Mesenchymal stem cell (in vitro differentiated cells and primary cell): ENCODE results near the gene APLN.

Experiments
- DNase-seq: peaks from one replicate; pipeline ENCODE4 v3.0.0-alpha.2; 2013
- H2AFZ ChIP-seq: one replicate; pipeline ENCODE4 v1.6.1; 2013; ENCODE audit warnings: low read depth, mild to moderate bottlenecking, control low read depth, inconsistent platforms, low read length, moderate library complexity
- H2AK5ac ChIP-seq: 2 replicates; pipeline ENCODE4 v1.6.1; 2013; ENCODE audit warnings: low read length, moderate library complexity, mild to moderate bottlenecking, inconsistent platforms; ENCODE audit not compliant: severe bottlenecking
- H2BK120ac ChIP-seq: one replicate; pipeline ENCODE4 v1.6.1; 2013; ENCODE audit warnings: low read depth, mild to moderate bottlenecking, inconsistent platforms, low read length, moderate library complexity
- H2BK12ac ChIP-seq, 2 experiments: one replicate each; pipeline ENCODE4 v1.6.1; 2013; ENCODE audit warnings: inconsistent platforms in 2 of 2, low read length in 2 of 2, mild to moderate bottlenecking in 2 of 2, moderate library complexity in 2 of 2, control low read depth in 1 of 2
- H2BK15ac ChIP-seq: one replicate; pipeline ENCODE4 v1.6.1; 2013; ENCODE audit warnings: mild to moderate bottlenecking, low read depth, inconsistent platforms; ENCODE audit not compliant: poor library complexity, severe bottlenecking
- H2BK5ac ChIP-seq: 2 replicates; pipeline ENCODE4 v1.6.1; 2013; ENCODE audit warnings: low read depth, mild to moderate bottlenecking, low read length, control low read depth, inconsistent platforms; ENCODE audit not compliant: poor library complexity, severe bottlenecking
- H3K14ac ChIP-seq, 2 experiments: one replicate each; pipeline ENCODE4 v1.6.1; 2013; ENCODE audit warnings: inconsistent platforms in 2 of 2, low read length in 2 of 2, control low read depth in 1 of 2, mild to moderate bottlenecking in 1 of 2, moderate library complexity in 1 of 2
- H3K18ac ChIP-seq, 2 experiments: one replicate each; pipeline ENCODE4 v1.6.1; 2013; ENCODE audit warnings: inconsistent platforms in 2 of 2, low read length in 2 of 2, control low read depth in 1 of 2, low read depth in 1 of 2, mild to moderate bottlenecking in 1 of 2
- H3K23ac ChIP-seq, 2 experiments: one replicate each; pipeline ENCODE4 v1.6.1; 2013; ENCODE audit warnings: inconsistent platforms in 2 of 2, low read length in 2 of 2, mild to moderate bottlenecking in 2 of 2, moderate library complexity in 2 of 2, control low read depth in 1 of 2
- H3K27ac ChIP-seq: 2 replicates; pipeline ENCODE4 v1.5.1; 2013; ENCODE audit warnings: mild to moderate bottlenecking, moderate library complexity, low read length, control low read depth, inconsistent platforms; ENCODE audit not compliant: poor library complexity, severe bottlenecking
- H3K27me3 ChIP-seq, 2 experiments: 2 replicates each; pipeline versions ENCODE4 v1.6.1 to v1.7.0; 2013; ENCODE audit warnings: low read length in 2 of 2, mild to moderate bottlenecking in 2 of 2, moderate library complexity in 2 of 2, control low read depth in 1 of 2, inconsistent platforms in 1 of 2; ENCODE audit not compliant: control insufficient read depth in 1 of 2, insufficient read depth in 1 of 2
- H3K36me3 ChIP-seq, 2 experiments: 2 replicates each; pipeline versions ENCODE4 v1.6.1 to v1.7.0; 2013; ENCODE audit warnings: low read length in 2 of 2, control low read depth in 1 of 2, inconsistent platforms in 1 of 2, low read depth in 1 of 2, mild to moderate bottlenecking in 1 of 2; ENCODE audit not compliant: insufficient read depth in 2 of 2, control insufficient read depth in 1 of 2
- H3K4ac ChIP-seq, 2 experiments: one replicate each; pipeline ENCODE4 v1.6.1; 2013; ENCODE audit warnings: inconsistent platforms in 2 of 2, low read length in 2 of 2, mild to moderate bottlenecking in 2 of 2, moderate library complexity in 2 of 2, control low read depth in 1 of 2, low read depth in 1 of 2
- H3K4me1 ChIP-seq: 2 replicates; pipeline ENCODE4 v1.6.1; 2013; ENCODE audit warnings: low read depth, low read length, control low read depth; ENCODE audit not compliant: control insufficient read depth, insufficient read depth
- H3K4me2 ChIP-seq: 2 replicates; pipeline ENCODE4 v1.6.1; 2013; ENCODE audit warnings: low read length, mild to moderate bottlenecking, inconsistent platforms; ENCODE audit not compliant: poor library complexity, severe bottlenecking
- H3K4me3 ChIP-seq, 2 experiments: 2 replicates each; pipeline versions ENCODE4 v1.5.1 to v1.7.0; 2013; ENCODE audit warnings: low read length in 2 of 2, mild to moderate bottlenecking in 2 of 2, control low read depth in 1 of 2, low read depth in 1 of 2; ENCODE audit not compliant: insufficient read depth in 1 of 2
- H3K79me1 ChIP-seq: replicated peaks from 2 replicates; pipeline ENCODE4 v1.6.1; 2013; ENCODE audit warnings: mild to moderate bottlenecking, control low read depth, low read length, inconsistent platforms; ENCODE audit not compliant: poor library complexity, severe bottlenecking
- H3K9ac ChIP-seq: 2 replicates; pipeline ENCODE4 v1.7.0; 2013; ENCODE audit warnings: mild to moderate bottlenecking, low read length, moderate library complexity
- H3K9me3 ChIP-seq: 2 replicates; pipeline ENCODE4 v1.7.0; 2013; ENCODE audit warnings: mild to moderate bottlenecking, low read length; ENCODE audit not compliant: control insufficient read depth
- H4K8ac ChIP-seq: one replicate; pipeline ENCODE4 v1.6.1; 2013; ENCODE audit warnings: inconsistent platforms, mild to moderate bottlenecking, low read length, moderate library complexity
- H4K91ac ChIP-seq: one replicate; pipeline ENCODE4 v1.6.1; 2013; ENCODE audit warnings: mild to moderate bottlenecking, low read length, inconsistent platforms
- whole genome bisulfite sequencing: methylation state at CpG from one replicate; pipeline ENCODE4 v1.1.7; 2013; ENCODE audit warnings: mixed read lengths; 5-methylcytosine and 5-hydroxymethylcytosine counted together

The APLN gene

GRCh38 chrX:129698150-129698549 is 43.4 kb upstream of the APLN start:
- H3K9me3 ChIP-seq: no peaks in the 10 kb centered on the region
- no peak overlapping the region for H2AFZ ChIP-seq
- H3K4me1 ChIP-seq: peaks cover 1% of the 10 kb centered on the region
- no peak overlapping the region for H4K91ac ChIP-seq
- no peak overlapping the region for H3K18ac ChIP-seq
- H3K4ac ChIP-seq: no peak overlapping the region
- no peaks in the 10 kb centered on the region for H3K36me3 ChIP-seq
- no peaks in the 10 kb centered on the region for H3K79me1 ChIP-seq
- H2BK12ac ChIP-seq: no peak overlapping the region
- no peak overlapping the region for H3K9ac ChIP-seq
- no peak for DNase-seq
- H3K23ac ChIP-seq: no peak overlapping the region
- H2BK120ac ChIP-seq: no peak overlapping the region
- H2BK15ac ChIP-seq: no peak overlapping the region
- H4K8ac ChIP-seq: no peak overlapping the region
- no peak overlapping the region for H3K27ac ChIP-seq
- H2AK5ac ChIP-seq: no peak overlapping the region
- peaks cover 0 to 41% of the 10 kb centered on the region in 2 experiments for H3K27me3 ChIP-seq
- H3K4me2 ChIP-seq: no peak overlapping the region
- H3K14ac ChIP-seq: no peak overlapping the region
- H3K4me3 ChIP-seq: no peak overlapping the region
- H2BK5ac ChIP-seq: no peak overlapping the region

- Histone ChIP-seq H3K36me3 (no peaks in the 10 kb centered on the region), H3K4me2 (no peak overlapping the region), H3K79me1 (no peaks in the 10 kb centered on the region), H2AK5ac (no peak overlapping the region), H3K18ac (no peak overlapping the region), H2BK12ac (no peak overlapping the region), H4K8ac (no peak overlapping the region), H3K27ac (no peak overlapping the region), H2BK120ac (no peak overlapping the region), H3K9ac (no peak overlapping the region), H2AFZ (no peak overlapping the region), H2BK5ac (no peak overlapping the region), H3K4me1 (peaks cover 1% of the 10 kb centered on the region), H3K14ac (no peak overlapping the region), H3K23ac (no peak overlapping the region), H4K91ac (no peak overlapping the region), H3K27me3 (peaks cover 0 to 45% of the 10 kb centered on the region in 2 experiments), H3K9me3 (no peaks in the 10 kb centered on the region), H3K4ac (no peak overlapping the region), H3K4me3 (no peak overlapping the region), H2BK15ac (no peak overlapping the region)
- DNase-seq: no peak
- WGBS: 47% methylated on average over 6 of the region's 9 CpGs
Measured at GRCh38 chrX:129697204-129697829, 42.6 kb upstream of the APLN start.

- H3K4me2 ChIP-seq: no peak overlapping the region
- 48% methylated on average over 3 of the region's 8 CpGs for WGBS
- H3K27me3 ChIP-seq: peaks cover 0 to 45% of the 10 kb centered on the region in 2 experiments
- H4K91ac ChIP-seq: no peak overlapping the region
- no peak overlapping the region for H3K4me3 ChIP-seq
- no peak overlapping the region for H3K23ac ChIP-seq
- no peak overlapping the region for H4K8ac ChIP-seq
- no peaks in the 10 kb centered on the region for H3K36me3 ChIP-seq
- H2BK15ac ChIP-seq: no peak overlapping the region
- H2AK5ac ChIP-seq: no peak overlapping the region
- no peak overlapping the region for H2BK5ac ChIP-seq
- no peak overlapping the region for H3K18ac ChIP-seq
- H3K4ac ChIP-seq: no peak overlapping the region
- H2BK120ac ChIP-seq: no peak overlapping the region
- H3K9ac ChIP-seq: no peak overlapping the region
- no peak overlapping the region for H3K14ac ChIP-seq
- H3K4me1 ChIP-seq: peaks cover 1% of the 10 kb centered on the region
- H3K27ac ChIP-seq: no peak overlapping the region
- DNase-seq: no peak
- no peak overlapping the region for H2BK12ac ChIP-seq
- no peak overlapping the region for H2AFZ ChIP-seq
- H3K79me1 ChIP-seq: no peaks in the 10 kb centered on the region
- H3K9me3 ChIP-seq: no peaks in the 10 kb centered on the region
Measured at GRCh38 chrX:129696463-129697155, 41.9 kb upstream of the APLN start.

GRCh38 chrX:129695937-129696336 is 41.2 kb upstream of the APLN start:
- Histone ChIP-seq H2AFZ (no peak overlapping the region), H2BK15ac (no peak overlapping the region), H3K4me2 (no peak overlapping the region), H2AK5ac (no peak overlapping the region), H2BK120ac (no peak overlapping the region), H3K14ac (no peak overlapping the region), H3K9me3 (no peaks in the 10 kb centered on the region), H4K91ac (no peak overlapping the region), H3K23ac (no peak overlapping the region), H2BK5ac (no peak overlapping the region), H3K4me1 (no peaks in the 10 kb centered on the region), H3K4me3 (no peak overlapping the region), H3K9ac (no peak overlapping the region), H2BK12ac (no peak overlapping the region), H3K36me3 (no peaks in the 10 kb centered on the region), H3K79me1 (no peaks in the 10 kb centered on the region), H4K8ac (no peak overlapping the region), H3K27me3 (peaks cover 0 to 45% of the 10 kb centered on the region in 2 experiments), H3K27ac (no peak overlapping the region), H3K4ac (no peak overlapping the region), H3K18ac (no peak overlapping the region)
- 89% methylated on average over 7 of the region's 8 CpGs for WGBS
- DNase-seq: no peak
